K562 (cell line): Measurements from ENCODE around the gene EVX1. TPM values are rescaled to one million over a fixed set of nuclear protein-coding genes. Genes with fewer than 3 reads are reported as not detected.

Experiments
- ATAC-seq: fragments of 200-7000 bp; cut with Tn5 transposase; 3 replicates; pipeline ENCODE4 v1.9.1; 2020; ENCODE audit warnings: moderate library complexity
- BruUV-seq: library from RNA; stranded (reverse); fragments of 400-500 nt; replicated peaks from 2 replicates; lab custom pipeline; 2021; lab: Mats Ljungman, UMichigan
- CTCF ChIA-PET: fragments of 300-600 bp; formaldehyde crosslinking; extraction: SDS; loops from one replicate; lab custom pipeline; 2021; ENCODE audit warnings: low intra/inter-chr PET ratio; lab: Yijun Ruan, JAX
- POLR2A ChIA-PET: fragments of 300-600, 350-650 bp; sonication (Branson Sonifier 250); formaldehyde crosslinking; extraction: SDS; loops from one replicate; lab custom pipeline; 2021; ENCODE audit warnings: antibody characterized with exemption, inconsistent platforms; lab: Yijun Ruan, JAX
- DNase-seq, 4 experiments: peaks; one replicate each; pipeline versions ENCODE4 v3.0.0 to v3.0.0-alpha.2; 2011 to 2018; ENCODE audit warnings: low spot score in 3 of 4, mixed read lengths in 3 of 4; ENCODE audit errors: extremely low read depth in 1 of 4
- FAIRE-seq: peaks from 2 replicates; lab custom pipeline; 2011; peaks lifted over from hg19 to GRCh38; lab: Jason Lieb, UNC
- H2AFZ ChIP-seq: 2 replicates; pipeline ENCODE4 v1.6.0; 2011; ENCODE audit warnings: low read depth, low read length, control low read depth, inconsistent platforms
- H3K27ac ChIP-seq: fragments of 200-600 bp; 3 replicates; pipeline ENCODE4 v1.8.0; 2011; ENCODE audit warnings: low read depth, mild to moderate bottlenecking, control low read depth, inconsistent platforms, low read length, moderate library complexity, mixed read lengths; ENCODE audit errors: extremely low read depth
- H3K27me3 ChIP-seq, 2 experiments: fragments of 300-600 bp in 1 of 2; 2 replicates in 1 of 2; 3 replicates in 1 of 2; pipeline versions ENCODE4 v1.6.0 to v1.8.0; 2011; ENCODE audit warnings: inconsistent platforms in 2 of 2, low read length in 2 of 2, mild to moderate bottlenecking in 1 of 2, mixed read lengths in 1 of 2, moderate library complexity in 1 of 2; ENCODE audit not compliant: control insufficient read depth in 2 of 2, insufficient read depth in 2 of 2
- H3K36me3 ChIP-seq: fragments of 300-600 bp; 3 replicates; pipeline ENCODE4 v1.8.0; 2011; ENCODE audit warnings: mild to moderate bottlenecking, low read length, inconsistent platforms; ENCODE audit not compliant: control insufficient read depth, insufficient read depth
- H3K4me1 ChIP-seq, 2 experiments: fragments of 200-600 bp in 1 of 2; replicated peaks in 1 of 2; 2 replicates in 1 of 2; 3 replicates in 1 of 2; pipeline versions ENCODE4 v1.5.1 to v1.8.0; 2011; ENCODE audit warnings: inconsistent platforms in 2 of 2, low read length in 2 of 2, mild to moderate bottlenecking in 1 of 2, mixed read lengths in 1 of 2, moderate library complexity in 1 of 2; ENCODE audit not compliant: control insufficient read depth in 2 of 2, insufficient read depth in 2 of 2
- H3K4me2 ChIP-seq: 2 replicates; pipeline ENCODE4 v1.6.1; 2011; ENCODE audit warnings: low read length, control low read depth, inconsistent platforms, mixed read lengths; ENCODE audit not compliant: insufficient read depth
- H3K4me3 ChIP-seq: fragments of 200-600 bp; sonication (generic), shearing (Covaris generic); 2 replicates; pipeline ENCODE4 v1.5.1; 2016; ENCODE audit warnings: control low read depth, inconsistent platforms
- H3K79me2 ChIP-seq: fragments of 200-600 bp; 3 replicates; pipeline ENCODE4 v1.8.0; 2011; ENCODE audit warnings: low read length, inconsistent platforms; ENCODE audit not compliant: control insufficient read depth, insufficient read depth
- H3K9ac ChIP-seq, 2 experiments: 2 replicates each; pipeline versions ENCODE4 v1.6.0 to v1.6.1; 2011; ENCODE audit warnings: low read depth in 2 of 2, low read length in 2 of 2, control low read depth in 1 of 2, inconsistent platforms in 1 of 2, mild to moderate bottlenecking in 1 of 2, mixed read lengths in 1 of 2; ENCODE audit not compliant: insufficient read depth in 1 of 2
- H3K9me1 ChIP-seq: one replicate; pipeline ENCODE4 v1.6.0; 2011; ENCODE audit warnings: inconsistent platforms, mild to moderate bottlenecking, low read length, moderate library complexity; ENCODE audit not compliant: control insufficient read depth, insufficient read depth
- H3K9me3 ChIP-seq: replicated peaks from 2 replicates; pipeline ENCODE4 v1.5.1; 2011; ENCODE audit warnings: low read depth, low read length, inconsistent platforms; ENCODE audit not compliant: control insufficient read depth, insufficient read depth
- H4K20me1 ChIP-seq: replicated peaks from 2 replicates; pipeline ENCODE4 v1.6.1; 2011; ENCODE audit warnings: low read length, inconsistent platforms, mixed read lengths; ENCODE audit not compliant: control insufficient read depth, insufficient read depth
- AFF1 ChIP-seq, 2 experiments: fragments of 450-650 bp; IDR thresholded peaks; 2 replicates each; pipeline ENCODE4 v1.6.1; 2018; ENCODE audit warnings: mild to moderate bottlenecking in 2 of 2, low read depth in 1 of 2; ENCODE audit not compliant: partially characterized antibody in 2 of 2
- CTBP1 ChIP-seq: fragments of 450-650 bp; IDR thresholded peaks from 2 replicates; pipeline ENCODE4 v1.6.1; 2016; ENCODE audit warnings: borderline replicate concordance
- GATAD2B ChIP-seq: fragments of 450-650 bp; IDR thresholded peaks from 2 replicates; pipeline ENCODE4 v1.6.1; 2017; ENCODE audit warnings: mild to moderate bottlenecking, borderline replicate concordance
- JUNB ChIP-seq: fragments of 450-650 bp; formaldehyde crosslinking; conservative IDR thresholded peaks from 2 replicates; pipeline ENCODE4 v1.4.0; 2020; ENCODE audit warnings: mild to moderate bottlenecking
- KLF1 ChIP-seq: fragments of 450-650 bp; IDR thresholded peaks from 2 replicates; pipeline ENCODE4 v1.6.1; 2016; ENCODE audit warnings: missing genetic modification characterization, missing compliant biosample characterization
- SMARCE1 ChIP-seq: fragments of 450-650 bp; IDR thresholded peaks from 2 replicates; pipeline ENCODE4 v1.7.1; 2016; ENCODE audit warnings: mild to moderate bottlenecking
- SNIP1 ChIP-seq: fragments of 450-650 bp; IDR thresholded peaks from 2 replicates; pipeline ENCODE4 v1.7.1; 2017; ENCODE audit warnings: low read depth, mild to moderate bottlenecking
- SRSF1 ChIP-seq: fragments of 200-400 bp; formaldehyde crosslinking; IDR thresholded peaks from 2 replicates; pipeline ENCODE4 v1.6.1; 2017; ENCODE audit warnings: mild to moderate bottlenecking, low read depth, low read length, moderate library complexity
- SRSF3 ChIP-seq: fragments of 200-400 bp; formaldehyde crosslinking; IDR thresholded peaks from 2 replicates; pipeline ENCODE4 v1.6.1; 2016; ENCODE audit warnings: mild to moderate bottlenecking, low read length, moderate library complexity; ENCODE audit not compliant: insufficient read depth
- ZBTB7A ChIP-seq: IDR thresholded peaks from 2 replicates; pipeline ENCODE4 v1.6.1; 2011; ENCODE audit warnings: low read depth, mild to moderate bottlenecking, low read length, moderate library complexity, borderline replicate concordance; ENCODE audit not compliant: control insufficient read depth
- ZNF444 ChIP-seq: fragments of 250-450 bp; sonication (Bioruptor Pico); IDR thresholded peaks from 2 replicates; pipeline ENCODE4 v1.4.0; 2020; ENCODE audit warnings: mild to moderate bottlenecking, moderate library complexity
- ZNF785 ChIP-seq: fragments of 250-450 bp; sonication (Bioruptor Pico); IDR thresholded peaks from 2 replicates; pipeline ENCODE4 v1.4.0; 2020; ENCODE audit warnings: mild to moderate bottlenecking
- WGBS: fragments of 100-300 bp; shearing (Covaris generic); methylation state at CpG from one replicate; pipeline ENCODE4 v1.1.6; 2016; ENCODE audit warnings: low coverage, mixed read lengths; ENCODE audit not compliant: insufficient coverage; ENCODE audit errors: missing lambda C conversion rate; 5-methylcytosine and 5-hydroxymethylcytosine counted together
- in situ Hi-C: fragments of 300-500 bp; cut with MboI; formaldehyde crosslinking; loops from 4 replicates; pipeline ENCODE4 v1.15.0; 2018; ENCODE audit warnings: inconsistent platforms, mixed read lengths
- intact Hi-C: fragments of 100-400 bp; cut with micrococcal nuclease; formaldehyde crosslinking; loops from 2 replicates; pipeline ENCODE4 v1.14.2; 2022
- polyA plus RNA-seq, 8 experiments: library from polyadenylated mRNA; depleted of rRNA in 4 of 8; stranded (reverse) in 5 of 8; unstranded in 3 of 8; fragments of >200 nt; fragmentation: Nextera tagmentation in 2 of 8; fragmentation: Illumina TruSeq in 1 of 8; extraction: Ambion mirVana in 2 of 8; extraction: Trizol in 1 of 8; gene quantifications; 2 replicates each; pipeline versions ENCODE4 v1.2.1 to v1.2.3, GENCODE V29; 2011 to 2014; ENCODE audit warnings: inconsistent platforms in 1 of 8, missing spikeins in 1 of 8
- total RNA-seq, 7 experiments: library from RNA; depleted of rRNA in 6 of 7; stranded (reverse); fragments of >200 nt in 6 of 7; fragmentation: Illumina TruSeq in 2 of 7; extraction: Trizol in 2 of 7; gene quantifications; 2 replicates each; pipeline versions ENCODE4 v1.2.1 to v1.2.3, GENCODE V29; 2011 to 2021; ENCODE audit warnings: low replicate concordance in 1 of 7
- TF ChIP-seq, protein P1 (sequence below): fragments of 450-650 bp; formaldehyde crosslinking; IDR thresholded peaks from 2 replicates; pipeline ENCODE4 v1.4.0; 2020; ENCODE audit warnings: mild to moderate bottlenecking, moderate library complexity
- TF ChIP-seq, protein P2 (sequence below): fragments of 250-450 bp; sonication (Bioruptor Pico); IDR thresholded peaks from 2 replicates; pipeline ENCODE4 v1.5.0; 2021
- TF ChIP-seq, protein P3 (sequence below): sonication (generic); formaldehyde crosslinking; IDR thresholded peaks from 2 replicates; pipeline ENCODE4 v1.8.0; 2022; ENCODE audit warnings: mild to moderate bottlenecking, missing genetic modification reagents

Gene EVX1
- total and polyA plus RNA-seq, 9 of the 15 experiments (the other 6 are each of a cell fraction or from before 2014, with no cell fraction given) = not detected

GRCh38 chr7:27200761-27201579 lies 41.6 kb upstream of the EVX1 start:
- Histone ChIP-seq H3K79me2 (no peaks in the 10 kb centered on the region), H3K9ac (no peak overlapping the region), H2AFZ (no peak overlapping the region), H3K9me3 (no peaks in the 10 kb centered on the region), H3K27ac (no peak overlapping the region), H3K4me1 (peaks cover 0 to 17% of the 10 kb centered on the region in 2 experiments; a peak in 2 of 5 replicates), H3K9me1 (no peaks in the 10 kb centered on the region), H3K36me3 (no peaks in the 10 kb centered on the region), H4K20me1 (0 out of 2 replicates have a peak, but pooled peaks cover 8% of the 10 kb centered on the region), H3K4me3 (no peak overlapping the region), H3K4me2 (no peak overlapping the region), H3K27me3 (peaks cover 49 to 68% of the 10 kb centered on the region in 2 experiments)
- in situ Hi-C loops = loop anchor here (5.0 to 10.0 kb wide), 4 partner anchors 374 to 816 kb away; no protein-coding TSS in a partner anchor
- BruUV-seq = no TSS peak
- no peak for DNase-seq
- ATAC-seq = no peak
- POLR2A ChIA-PET = interaction anchor here (0.8 kb wide), 1 partner anchor 292 kb away, joined by 3 read pairs; no protein-coding TSS in a partner anchor
- intact Hi-C loops = no loop called here
- CTCF ChIA-PET = no interaction called here
- 10% methylated on average over 14 of the region's 14 CpGs for WGBS
- no peak for FAIRE-seq
- TF ChIP-seq, protein P1, sequence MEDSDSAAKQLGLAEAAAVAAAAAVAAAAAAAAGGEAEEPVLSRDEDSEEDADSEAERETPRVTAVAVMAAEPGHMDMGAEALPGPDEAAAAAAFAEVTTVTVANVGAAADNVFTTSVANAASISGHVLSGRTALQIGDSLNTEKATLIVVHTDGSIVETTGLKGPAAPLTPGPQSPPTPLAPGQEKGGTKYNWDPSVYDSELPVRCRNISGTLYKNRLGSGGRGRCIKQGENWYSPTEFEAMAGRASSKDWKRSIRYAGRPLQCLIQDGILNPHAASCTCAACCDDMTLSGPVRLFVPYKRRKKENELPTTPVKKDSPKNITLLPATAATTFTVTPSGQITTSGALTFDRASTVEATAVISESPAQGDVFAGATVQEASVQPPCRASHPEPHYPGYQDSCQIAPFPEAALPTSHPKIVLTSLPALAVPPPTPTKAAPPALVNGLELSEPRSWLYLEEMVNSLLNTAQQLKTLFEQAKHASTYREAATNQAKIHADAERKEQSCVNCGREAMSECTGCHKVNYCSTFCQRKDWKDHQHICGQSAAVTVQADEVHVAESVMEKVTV (CRISPR knock-in tag) = no peak
- TF ChIP-seq, protein P2, sequence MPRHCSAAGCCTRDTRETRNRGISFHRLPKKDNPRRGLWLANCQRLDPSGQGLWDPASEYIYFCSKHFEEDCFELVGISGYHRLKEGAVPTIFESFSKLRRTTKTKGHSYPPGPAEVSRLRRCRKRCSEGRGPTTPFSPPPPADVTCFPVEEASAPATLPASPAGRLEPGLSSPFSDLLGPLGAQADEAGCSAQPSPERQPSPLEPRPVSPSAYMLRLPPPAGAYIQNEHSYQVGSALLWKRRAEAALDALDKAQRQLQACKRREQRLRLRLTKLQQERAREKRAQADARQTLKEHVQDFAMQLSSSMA (CRISPR knock-in tag) = no peak
- TF ChIP-seq AFF1 (IDR thresholded peaks at IDR 0.05; ENCODE audit: low read depth in 1 of 2, partially characterized antibody in 2 of 2) (no peak), SRSF3 (no peak), CTBP1 (no peak), ZNF785 (CRISPR knock-in tag) (no peak), KLF1 (tag) (no peak), SMARCE1 (no peak), ZNF444 (no peak), SRSF1 (no peak), JUNB (CRISPR knock-in tag) (no peak), GATAD2B (no peak), ZBTB7A (no peak), SNIP1 (no peak)
- TF ChIP-seq, protein P3, sequence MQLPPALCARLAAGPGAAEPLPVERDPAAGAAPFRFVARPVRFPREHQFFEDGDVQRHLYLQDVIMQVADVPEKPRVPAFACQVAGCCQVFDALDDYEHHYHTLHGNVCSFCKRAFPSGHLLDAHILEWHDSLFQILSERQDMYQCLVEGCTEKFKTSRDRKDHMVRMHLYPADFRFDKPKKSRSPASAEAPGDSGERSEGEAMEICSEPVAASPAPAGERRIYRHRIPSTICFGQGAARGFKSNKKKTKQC (CRISPR knock-in tag) = no peak
